Measurements from ENCODE around the gene GRID1.

Gene GRID1

GRCh38 chr10:86062198-86062550, 304.4 kb downstream of the GRID1 start:
- Histone ChIP-seq H3K9me3 (ENCODE audit: severe bottlenecking) (no peaks in the 10 kb centered on the region), H3K36me3 (ENCODE audit: low read depth) (no peaks in the 10 kb centered on the region), H3K27me3 (ENCODE audit: insufficient read depth, poor library complexity, severe bottlenecking) (peaks cover 4% of the 10 kb centered on the region), H3K4me1 (ENCODE audit: insufficient read depth, poor library complexity, severe bottlenecking) (no peaks in the 10 kb centered on the region), H3K27ac (ENCODE audit: poor library complexity, severe bottlenecking) (no peak overlapping the region), H3K4me3 (ENCODE audit: severe bottlenecking) (no peak overlapping the region)
- no peak for TF ChIP-seq CTCF (IDR thresholded peaks at IDR 0.05; ENCODE audit: poor library complexity, severe bottlenecking)
- DNase-seq (ENCODE audit: low spot score) (no peak), ATAC-seq (ENCODE audit: low read depth) (no peak)

DNA sequence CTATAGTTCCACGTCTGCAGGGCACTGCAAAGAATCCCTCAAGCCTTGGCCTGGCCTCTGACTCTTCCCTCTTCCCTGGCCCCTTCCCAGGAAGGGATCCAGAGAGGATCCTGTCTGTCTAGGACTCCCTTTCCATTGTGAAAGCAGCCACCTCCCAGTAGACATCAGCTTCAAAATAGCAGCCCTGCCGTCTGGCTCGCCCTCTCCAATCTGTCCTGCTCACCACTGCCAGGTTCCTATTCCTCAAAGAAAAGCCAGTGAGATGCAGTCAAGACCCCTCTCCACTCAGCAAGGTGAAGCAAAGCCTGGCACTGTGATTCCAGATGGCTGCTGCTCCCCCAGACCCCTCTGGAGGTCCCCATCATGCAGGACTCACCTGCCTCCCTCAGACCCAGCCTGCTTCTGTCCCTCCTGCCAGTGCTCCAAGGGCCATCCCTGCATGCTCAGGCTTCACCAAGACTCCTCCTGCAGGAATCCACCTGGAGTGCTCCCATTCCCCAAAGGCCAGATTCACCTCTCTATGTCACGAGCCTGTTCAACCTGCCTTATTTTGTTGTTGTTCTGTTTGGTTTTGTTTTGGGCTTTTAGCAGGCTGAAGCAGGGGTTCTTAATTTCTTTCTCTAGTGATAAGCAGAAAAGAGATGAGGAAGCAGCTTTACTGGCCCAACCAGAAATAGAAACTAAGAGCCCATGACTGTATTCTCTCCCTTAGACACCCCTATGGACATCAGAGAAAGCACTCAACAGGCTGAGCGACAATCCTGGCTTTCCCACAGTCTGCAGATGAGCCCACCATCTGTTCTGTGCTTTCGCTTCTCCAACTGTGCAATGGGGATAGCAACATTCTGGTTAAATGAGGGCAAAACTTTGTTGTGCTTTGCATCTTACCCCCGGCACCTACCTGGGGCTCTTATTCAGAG, 305.1 kb downstream of the GRID1 start:
- H3K36me3 ChIP-seq (ENCODE audit: low read depth): no peaks in the 10 kb centered on the region
- peaks cover 4% of the 10 kb centered on the region for H3K27me3 ChIP-seq (ENCODE audit: insufficient read depth, poor library complexity, severe bottlenecking)
- no peak for TF ChIP-seq CTCF (IDR thresholded peaks at IDR 0.05; ENCODE audit: poor library complexity, severe bottlenecking)
- no peaks in the 10 kb centered on the region for H3K9me3 ChIP-seq (ENCODE audit: severe bottlenecking)
- H3K4me1 ChIP-seq (ENCODE audit: insufficient read depth, poor library complexity, severe bottlenecking): no peaks in the 10 kb centered on the region
- H3K4me3 ChIP-seq (ENCODE audit: severe bottlenecking): no peak overlapping the region
- no peak overlapping the region for H3K27ac ChIP-seq (ENCODE audit: poor library complexity, severe bottlenecking)
- no peak for DNase-seq (ENCODE audit: low spot score)
- no peak for ATAC-seq (ENCODE audit: low read depth)

- no peak for ATAC-seq (ENCODE audit: low read depth)
- TF ChIP-seq CTCF (IDR thresholded peaks at IDR 0.05; ENCODE audit: poor library complexity, severe bottlenecking): no peak
- no peaks in the 10 kb centered on the region for H3K36me3 ChIP-seq (ENCODE audit: low read depth)
- H3K4me3 ChIP-seq (ENCODE audit: severe bottlenecking): no peak overlapping the region
- no peak overlapping the region for H3K27ac ChIP-seq (ENCODE audit: poor library complexity, severe bottlenecking)
- DNase-seq (ENCODE audit: low spot score): no peak
- H3K9me3 ChIP-seq (ENCODE audit: severe bottlenecking): no peaks in the 10 kb centered on the region
- H3K27me3 ChIP-seq (ENCODE audit: insufficient read depth, poor library complexity, severe bottlenecking): peaks cover 4% of the 10 kb centered on the region
- H3K4me1 ChIP-seq (ENCODE audit: insufficient read depth, poor library complexity, severe bottlenecking): no peaks in the 10 kb centered on the region
Observed at GRCh38 chr10:86060386-86061277, 306.0 kb downstream of the GRID1 start.

GRCh38 chr10:86059892-86060291, 306.7 kb downstream of the GRID1 start:
- Histone ChIP-seq H3K9me3 (ENCODE audit: severe bottlenecking) (no peaks in the 10 kb centered on the region), H3K27me3 (ENCODE audit: insufficient read depth, poor library complexity, severe bottlenecking) (peaks cover 4% of the 10 kb centered on the region), H3K27ac (ENCODE audit: poor library complexity, severe bottlenecking) (no peak overlapping the region), H3K4me1 (ENCODE audit: insufficient read depth, poor library complexity, severe bottlenecking) (no peaks in the 10 kb centered on the region), H3K4me3 (ENCODE audit: severe bottlenecking) (no peak overlapping the region), H3K36me3 (ENCODE audit: low read depth) (no peaks in the 10 kb centered on the region)
- DNase-seq (ENCODE audit: low spot score) (no peak), ATAC-seq (ENCODE audit: low read depth) (no peak)
- no peak for TF ChIP-seq CTCF (IDR thresholded peaks at IDR 0.05; ENCODE audit: poor library complexity, severe bottlenecking)
